ENCODE data around the gene TRAPPC10. TPM values are rescaled to one million over a fixed set of nuclear protein-coding genes. Genes with fewer than 3 reads are reported as not detected.
A peak's percentile ranks its signal among the peaks of the same experiment; 100 is the strongest.

The TRAPPC10 gene
- total and polyA plus RNA-seq, 2 donors (not counting 1 experiment from before 2014, with no cell fraction given), result 61.7 to 145 TPM

- H3K4me1 ChIP-seq (ENCODE audit: control insufficient read depth in 2 of 2, insufficient read depth in 2 of 2, low read length in 2 of 2), result peaks cover 0 to under 1% of the 10 kb centered on the region in 2 donors
- no peaks in the 10 kb centered on the region for H3K27me3 ChIP-seq (replicated peaks in 1 of 4; ENCODE audit: control extremely low read depth in 1 of 4, control insufficient read depth in 3 of 4, insufficient read depth in 4 of 4, low read length in 3 of 4)
Observed at GRCh38 chr21:44059710-44060109, 47.6 kb downstream of the TRAPPC10 start.

GRCh38 chr21:44062380-44062779 is 50.3 kb downstream of the TRAPPC10 start:
- Histone ChIP-seq H2AFZ (ENCODE audit: insufficient read depth, low read depth, low read length, poor library complexity, severe bottlenecking) (no peak overlapping the region), H3K4me2 (replicated peaks; ENCODE audit: low read depth, low read length, poor library complexity, severe bottlenecking) (no peak overlapping the region), H3K4me3 (ENCODE audit: control extremely low read depth in 1 of 5, extremely low read depth in 1 of 5, insufficient read depth in 1 of 5, low read depth in 2 of 5, low read length in 4 of 5) (no peak overlapping the region), H3K9me3 (ENCODE audit: control extremely low read depth in 1 of 3, control insufficient read depth in 2 of 3, insufficient read depth in 1 of 3, low read length in 2 of 3) (no peaks in the 10 kb centered on the region), H4K20me1 (ENCODE audit: control insufficient read depth, insufficient read depth, low read length, poor library complexity, severe bottlenecking) (peaks cover 22% of the 10 kb centered on the region), H3K79me2 (ENCODE audit: control insufficient read depth, insufficient read depth, low read length) (peaks cover 52% of the 10 kb centered on the region), H3K27me3 (replicated peaks in 1 of 4; ENCODE audit: control extremely low read depth in 1 of 4, control insufficient read depth in 3 of 4, insufficient read depth in 4 of 4, low read length in 3 of 4) (no peaks in the 10 kb centered on the region), H3K27ac (ENCODE audit: low read length in 2 of 2) (no peak overlapping the region), H3K9ac (ENCODE audit: low read length) (no peak overlapping the region), H3K4me1 (ENCODE audit: control insufficient read depth in 2 of 2, insufficient read depth in 2 of 2, low read length in 2 of 2) (peaks cover 0 to 13% of the 10 kb centered on the region in 2 donors), H3K36me3 (replicated peaks in 1 of 2; ENCODE audit: control extremely low read depth in 1 of 2, control insufficient read depth in 1 of 2, extremely low read depth in 1 of 2, insufficient read depth in 2 of 2, low read length in 1 of 2) (peaks cover 7 to 68% of the 10 kb centered on the region in 2 experiments)
- DNase-seq (no peak), ATAC-seq (ENCODE audit: low read depth) (no peak)
- Mint-ChIP-seq H3K9me3 (ENCODE audit: insufficient read depth) (no peaks in the 10 kb centered on the region), H3K4me1 (peaks cover 13% of the 10 kb centered on the region), H3K27ac (no peak overlapping the region), H3K27me3 (no peaks in the 10 kb centered on the region), H3K4me3 (no peak overlapping the region)
- intact Hi-C loops (cut with micrococcal nuclease), result no loop called here
- ChIA-PET POLR2A (no interaction called here), CTCF (no interaction called here)
- TF ChIP-seq CTCF (IDR thresholded peaks at IDR 0.05) (no peak), EZH2 (IDR thresholded peaks at IDR 0.05; ENCODE audit: borderline replicate concordance, insufficient read depth, low read depth, low read length, poor library complexity, severe bottlenecking) (no peak)
- WGBS (ENCODE audit: insufficient coverage), result 97% methylated on average over 6 of the region's 7 CpGs

More at GRCh38 chr21:44059710-44060109, 47.6 kb downstream of the TRAPPC10 start:
- Histone ChIP-seq H3K27ac (ENCODE audit: low read length in 2 of 2) (no peak overlapping the region), H2AFZ (ENCODE audit: insufficient read depth, low read depth, low read length, poor library complexity, severe bottlenecking) (no peak overlapping the region), H3K36me3 (replicated peaks in 1 of 2; ENCODE audit: control extremely low read depth in 1 of 2, control insufficient read depth in 1 of 2, extremely low read depth in 1 of 2, insufficient read depth in 2 of 2, low read length in 1 of 2) (peaks cover 8 to 63% of the 10 kb centered on the region in 2 experiments), H3K4me3 (ENCODE audit: control extremely low read depth in 1 of 5, extremely low read depth in 1 of 5, insufficient read depth in 1 of 5, low read depth in 2 of 5, low read length in 4 of 5) (no peak overlapping the region), H3K9ac (ENCODE audit: low read length) (no peak overlapping the region), H3K4me2 (replicated peaks; ENCODE audit: low read depth, low read length, poor library complexity, severe bottlenecking) (no peak overlapping the region), H3K79me2 (ENCODE audit: control insufficient read depth, insufficient read depth, low read length) (peaks cover 40% of the 10 kb centered on the region), H4K20me1 (ENCODE audit: control insufficient read depth, insufficient read depth, low read length, poor library complexity, severe bottlenecking) (peaks cover 30% of the 10 kb centered on the region), H3K9me3 (ENCODE audit: control extremely low read depth in 1 of 3, control insufficient read depth in 2 of 3, insufficient read depth in 1 of 3, low read length in 2 of 3) (no peaks in the 10 kb centered on the region)
- TF ChIP-seq EZH2 (IDR thresholded peaks at IDR 0.05; ENCODE audit: borderline replicate concordance, insufficient read depth, low read depth, low read length, poor library complexity, severe bottlenecking) (no peak), CTCF (IDR thresholded peaks at IDR 0.05) (no peak)
- CTCF ChIA-PET, result no interaction called here
- POLR2A ChIA-PET, result interaction anchor here (0.6 kb wide), 1 partner anchor 255 kb away, joined by 4 read pairs; no protein-coding TSS in a partner anchor
- DNase-seq (no peak), ATAC-seq (ENCODE audit: low read depth) (no peak)
- Mint-ChIP-seq H3K4me1 (peaks cover 2% of the 10 kb centered on the region), H3K27ac (peak overlapping the region; percentile 32), H3K9me3 (ENCODE audit: insufficient read depth) (no peaks in the 10 kb centered on the region), H3K27me3 (no peaks in the 10 kb centered on the region), H3K4me3 (no peak overlapping the region)
- WGBS (ENCODE audit: insufficient coverage), result 96% methylated on average over 4 of the region's 4 CpGs
- intact Hi-C loops (cut with micrococcal nuclease), result no loop called here
